ENCODE measurements around the gene ITGB6. TPM values are rescaled to one million over a fixed set of nuclear protein-coding genes. Genes with fewer than 3 reads are reported as not detected.

Gene ITGB6
- total and polyA plus RNA-seq, 2 experiments from 2014 or later = 20.3 to 41.1 TPM

- no peaks in the 10 kb centered on the region for H3K27me3 ChIP-seq
- H3K4me1 ChIP-seq (ENCODE audit: insufficient read depth) = peaks cover 15% of the 10 kb centered on the region
- no peaks in the 10 kb centered on the region for H3K36me3 ChIP-seq (replicated peaks; ENCODE audit: insufficient read depth, low read depth)
- no peak overlapping the region for H3K4me2 ChIP-seq
- H4K20me1 ChIP-seq (ENCODE audit: insufficient read depth, poor library complexity, severe bottlenecking) = no peaks in the 10 kb centered on the region
- no peaks in the 10 kb centered on the region for H3K79me2 ChIP-seq
- TF ChIP-seq EZH2phosphoT487 (IDR thresholded peaks at IDR 0.05; ENCODE audit: low read depth, severe bottlenecking, unreplicated experiment) = no peak
- TF ChIP-seq CTCF (IDR thresholded peaks at IDR 0.05; ENCODE audit: poor library complexity) = no peak
- TF ChIP-seq EZH2 (IDR thresholded peaks at IDR 0.05; ENCODE audit: borderline replicate concordance) = no peak
- no peaks in the 10 kb centered on the region for H3K9me3 ChIP-seq (ENCODE audit: low read depth)
- no peak overlapping the region for H3K4me3 ChIP-seq
- H3K27ac ChIP-seq = no peak overlapping the region
- DNase-seq (ENCODE audit: low spot score) = no peak
- WGBS (ENCODE audit: low lambda C conversion rate, missing lambda C conversion rate) = 80% methylated on average over 10 of the region's 10 CpGs
- no peaks in the 10 kb centered on the region for H3K9me2 ChIP-seq (replicated peaks; ENCODE audit: insufficient read depth)
- H2AFZ ChIP-seq = no peak overlapping the region
These were observed 13.4 kb upstream of the ITGB6 start for GRCh38 chr2:160213511-160213910.

- Histone ChIP-seq H3K4me2 (no peak overlapping the region), H3K79me2 (no peaks in the 10 kb centered on the region), H4K20me1 (ENCODE audit: insufficient read depth, poor library complexity, severe bottlenecking) (no peaks in the 10 kb centered on the region), H3K4me1 (ENCODE audit: insufficient read depth) (peaks cover 25% of the 10 kb centered on the region), H2AFZ (no peak overlapping the region), H3K36me3 (replicated peaks; ENCODE audit: insufficient read depth, low read depth) (no peaks in the 10 kb centered on the region), H3K9me3 (ENCODE audit: low read depth) (no peaks in the 10 kb centered on the region), H3K4me3 (no peak overlapping the region), H3K27me3 (no peaks in the 10 kb centered on the region), H3K27ac (peak overlapping the region; percentile 89), H3K9me2 (replicated peaks; ENCODE audit: insufficient read depth) (no peaks in the 10 kb centered on the region)
- DNase-seq (ENCODE audit: low spot score) = peak; percentile 76
- WGBS (ENCODE audit: low lambda C conversion rate, missing lambda C conversion rate) = 47% methylated on average over 11 of the region's 11 CpGs
- TF ChIP-seq CTCF (IDR thresholded peaks at IDR 0.05; ENCODE audit: poor library complexity) (peak; percentile 71), EZH2phosphoT487 (IDR thresholded peaks at IDR 0.05; ENCODE audit: low read depth, severe bottlenecking, unreplicated experiment) (no peak), EZH2 (IDR thresholded peaks at IDR 0.05; ENCODE audit: borderline replicate concordance) (no peak)
These were observed 10.6 kb upstream of the ITGB6 start for GRCh38 chr2:160210599-160211138.

- Histone ChIP-seq H3K79me2 (no peaks in the 10 kb centered on the region), H3K9me2 (replicated peaks; ENCODE audit: insufficient read depth) (no peaks in the 10 kb centered on the region), H3K4me2 (no peak overlapping the region), H3K36me3 (replicated peaks; ENCODE audit: insufficient read depth, low read depth) (no peaks in the 10 kb centered on the region), H2AFZ (no peak overlapping the region), H3K4me3 (no peak overlapping the region), H3K4me1 (ENCODE audit: insufficient read depth) (peaks cover 25% of the 10 kb centered on the region), H3K27ac (peak overlapping the region; percentile 89), H3K27me3 (no peaks in the 10 kb centered on the region), H3K9me3 (ENCODE audit: low read depth) (no peaks in the 10 kb centered on the region), H4K20me1 (ENCODE audit: insufficient read depth, poor library complexity, severe bottlenecking) (no peaks in the 10 kb centered on the region)
- DNase-seq (ENCODE audit: low spot score) = peak; percentile 56
- TF ChIP-seq EZH2 (IDR thresholded peaks at IDR 0.05; ENCODE audit: borderline replicate concordance) = no peak
- TF ChIP-seq EZH2phosphoT487 (IDR thresholded peaks at IDR 0.05; ENCODE audit: low read depth, severe bottlenecking, unreplicated experiment) = no peak
- TF ChIP-seq CTCF (IDR thresholded peaks at IDR 0.05; ENCODE audit: poor library complexity) = no peak
- 13% methylated on average over 1 of the region's 1 CpG for WGBS (ENCODE audit: low lambda C conversion rate, missing lambda C conversion rate)
These were observed 9.4 kb upstream of the ITGB6 start for GRCh38 chr2:160209516-160209856.
